Endothelial cell (in vitro differentiated cells): Measurements from ENCODE around the gene SIT1. TPM values are rescaled to one million over a fixed set of nuclear protein-coding genes. Genes with fewer than 3 reads are reported as not detected.
A peak's percentile ranks its signal among the peaks of the same experiment; 100 is the strongest.

Experiments
- DNase-seq: peaks from one replicate; pipeline ENCODE4 v3.0.0; 2021; ENCODE audit warnings: low spot score
- H3K27ac Mint-ChIP-seq: one replicate; pipeline ENCODE4 v1.8.0; 2021; ENCODE audit warnings: mixed read lengths, inconsistent platforms; ENCODE audit not compliant: unreplicated experiment
- H3K27me3 Mint-ChIP-seq: one replicate; pipeline ENCODE4 v1.8.0; 2021; ENCODE audit warnings: mild to moderate bottlenecking, moderate library complexity, mixed read lengths, inconsistent platforms; ENCODE audit not compliant: unreplicated experiment
- H3K36me3 Mint-ChIP-seq: one replicate; pipeline ENCODE4 v1.8.0; 2021; ENCODE audit warnings: mild to moderate bottlenecking, low read depth, mixed read lengths, inconsistent platforms; ENCODE audit not compliant: unreplicated experiment
- H3K4me1 Mint-ChIP-seq: one replicate; pipeline ENCODE4 v1.8.0; 2021; ENCODE audit warnings: mild to moderate bottlenecking, mixed read lengths, inconsistent platforms; ENCODE audit not compliant: unreplicated experiment
- H3K4me3 Mint-ChIP-seq: one replicate; pipeline ENCODE4 v1.8.0; 2021; ENCODE audit warnings: mild to moderate bottlenecking, mixed read lengths, inconsistent platforms; ENCODE audit not compliant: unreplicated experiment
- H3K9me3 Mint-ChIP-seq: one replicate; pipeline ENCODE4 v1.8.0; 2021; ENCODE audit warnings: mixed read lengths, inconsistent platforms; ENCODE audit not compliant: unreplicated experiment
- total RNA-seq: library from RNA; stranded (reverse); fragmentation: NEBNext Ultra II Directional; extraction: Animal tissue kit (Norgen Biotek cat#: 25700); gene quantifications from one replicate; pipeline ENCODE4 v1.2.1, GENCODE V29; 2021; ENCODE audit not compliant: unreplicated experiment
- TF ChIP-seq, protein P1 (sequence below): fragments of 200-600 bp; sonication (generic); IDR thresholded peaks from one replicate; pipeline ENCODE4 v1.5.0; 2021; ENCODE audit warnings: antibody characterized with exemption; ENCODE audit not compliant: unreplicated experiment

SIT1 gene
- total RNA-seq, 1 donor from 2014 or later: not detected

DNA sequence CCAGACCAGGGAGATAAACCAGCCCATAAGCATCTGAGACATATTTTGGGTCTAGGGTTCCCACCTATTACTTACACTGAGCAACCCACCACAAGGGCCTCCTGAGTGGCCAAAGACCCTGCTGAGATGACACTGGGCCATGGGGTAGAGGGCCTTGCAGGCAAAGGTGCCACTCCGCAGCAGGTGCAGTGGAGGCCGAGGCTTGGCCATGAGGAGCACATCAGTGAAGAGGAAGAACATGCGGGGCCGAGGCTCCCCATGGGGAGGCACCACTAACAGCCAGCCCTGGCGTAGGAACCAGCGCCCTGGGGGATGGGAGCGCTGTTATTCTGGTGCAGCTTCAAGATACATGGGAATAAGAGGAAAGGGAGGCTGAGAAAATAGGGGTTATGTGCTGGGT is 11.7 kb upstream of the SIT1 start:
- no peak for DNase-seq
- TF ChIP-seq, protein P1, sequence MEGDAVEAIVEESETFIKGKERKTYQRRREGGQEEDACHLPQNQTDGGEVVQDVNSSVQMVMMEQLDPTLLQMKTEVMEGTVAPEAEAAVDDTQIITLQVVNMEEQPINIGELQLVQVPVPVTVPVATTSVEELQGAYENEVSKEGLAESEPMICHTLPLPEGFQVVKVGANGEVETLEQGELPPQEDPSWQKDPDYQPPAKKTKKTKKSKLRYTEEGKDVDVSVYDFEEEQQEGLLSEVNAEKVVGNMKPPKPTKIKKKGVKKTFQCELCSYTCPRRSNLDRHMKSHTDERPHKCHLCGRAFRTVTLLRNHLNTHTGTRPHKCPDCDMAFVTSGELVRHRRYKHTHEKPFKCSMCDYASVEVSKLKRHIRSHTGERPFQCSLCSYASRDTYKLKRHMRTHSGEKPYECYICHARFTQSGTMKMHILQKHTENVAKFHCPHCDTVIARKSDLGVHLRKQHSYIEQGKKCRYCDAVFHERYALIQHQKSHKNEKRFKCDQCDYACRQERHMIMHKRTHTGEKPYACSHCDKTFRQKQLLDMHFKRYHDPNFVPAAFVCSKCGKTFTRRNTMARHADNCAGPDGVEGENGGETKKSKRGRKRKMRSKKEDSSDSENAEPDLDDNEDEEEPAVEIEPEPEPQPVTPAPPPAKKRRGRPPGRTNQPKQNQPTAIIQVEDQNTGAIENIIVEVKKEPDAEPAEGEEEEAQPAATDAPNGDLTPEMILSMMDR: no peak
- H3K27me3 Mint-ChIP-seq: peaks cover 31% of the 10 kb centered on the region
- peaks cover 13% of the 10 kb centered on the region for H3K36me3 Mint-ChIP-seq
- H3K27ac Mint-ChIP-seq: no peak overlapping the region
- peaks cover 28% of the 10 kb centered on the region for H3K4me1 Mint-ChIP-seq
- H3K4me3 Mint-ChIP-seq: no peak overlapping the region
- H3K9me3 Mint-ChIP-seq: no peaks in the 10 kb centered on the region

DNA sequence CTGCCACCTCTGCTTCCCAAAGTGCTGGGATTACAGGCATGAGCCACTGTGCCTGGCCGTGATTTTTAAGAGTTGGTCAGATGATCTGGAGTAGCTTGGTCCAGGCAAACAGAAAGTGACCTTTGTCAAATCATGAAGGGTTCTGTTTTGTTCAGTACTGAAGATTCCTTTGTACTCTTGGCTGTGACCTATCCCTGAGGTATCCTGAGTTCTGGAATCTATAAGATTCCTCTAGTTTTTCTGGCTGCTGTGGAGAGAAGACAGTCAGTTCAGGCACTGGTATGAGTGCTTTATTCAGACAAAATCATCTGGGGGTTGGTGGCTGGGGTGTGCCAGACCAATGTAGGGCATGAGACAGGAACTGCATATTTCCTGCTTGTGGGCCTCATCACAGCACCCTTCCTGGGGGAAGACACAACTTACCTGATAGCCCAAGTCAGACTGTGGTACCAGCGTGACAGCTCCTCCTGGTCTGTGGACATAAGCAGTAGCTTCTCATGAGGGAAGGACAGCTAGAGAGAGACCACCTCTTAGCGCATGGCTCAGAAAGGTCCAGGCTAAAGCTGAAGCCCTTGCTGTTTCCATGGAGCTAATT is 11.1 kb upstream of the SIT1 start:
- DNase-seq: no peak
- Mint-ChIP-seq H3K9me3 (peaks cover 4% of the 10 kb centered on the region), H3K27me3 (peaks cover 36% of the 10 kb centered on the region), H3K36me3 (peaks cover 18% of the 10 kb centered on the region), H3K4me1 (peaks cover 34% of the 10 kb centered on the region), H3K4me3 (peak overlapping the region; percentile 19), H3K27ac (peak overlapping the region; percentile 59)
- TF ChIP-seq, protein P1: no peak

DNA sequence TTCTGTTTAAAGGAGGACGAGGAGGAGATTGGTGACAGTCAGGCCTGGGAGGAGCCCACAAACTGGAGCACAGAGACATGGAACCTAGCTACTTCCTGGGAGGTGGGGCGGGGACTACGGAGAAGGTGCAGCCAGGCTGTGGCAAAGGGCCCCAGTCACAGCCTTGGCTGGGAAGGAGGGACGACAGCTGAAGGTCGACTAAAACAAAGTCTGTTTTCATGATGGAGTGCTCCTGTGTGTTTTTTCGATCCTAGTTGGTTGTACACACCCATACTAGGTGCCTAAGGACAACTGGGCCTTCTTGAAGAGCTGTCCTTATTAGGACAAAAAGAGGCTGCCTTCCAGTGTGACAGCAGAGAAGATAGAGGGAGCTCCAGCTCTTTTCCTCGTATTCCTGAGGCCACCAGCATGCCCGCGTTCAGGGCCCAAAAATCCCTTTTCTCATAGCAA is 10.3 kb upstream of the SIT1 start:
- H3K4me1 Mint-ChIP-seq: peaks cover 38% of the 10 kb centered on the region

GRCh38 chr9:35659340-35659739 is 8.6 kb upstream of the SIT1 start:
- no peak overlapping the region for H3K27ac Mint-ChIP-seq
- DNase-seq: no peak
- TF ChIP-seq, protein P1: no peak

More for the DNA sequence above, 10.3 kb upstream of the SIT1 start:
- peaks cover 36% of the 10 kb centered on the region for H3K27me3 Mint-ChIP-seq
- peak overlapping the region; percentile 67 for H3K27ac Mint-ChIP-seq
- TF ChIP-seq, protein P1: no peak
- H3K36me3 Mint-ChIP-seq: peaks cover 18% of the 10 kb centered on the region
- H3K9me3 Mint-ChIP-seq: peaks cover 4% of the 10 kb centered on the region
- peak overlapping the region; percentile 73 for H3K4me3 Mint-ChIP-seq
- no peak for DNase-seq

DNA sequence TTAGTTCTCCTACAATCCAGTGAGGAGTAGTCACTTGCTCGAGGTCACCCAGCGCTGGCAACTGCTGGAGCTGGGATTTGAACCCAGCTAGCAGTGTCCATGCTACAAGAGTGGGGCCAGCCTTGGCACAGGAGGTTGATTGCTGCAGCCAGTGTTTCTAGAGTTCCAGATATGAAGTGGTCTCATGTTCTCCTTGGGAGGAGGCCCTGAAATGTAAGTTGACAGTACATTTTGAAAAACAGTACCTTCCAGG is 8.2 kb upstream of the SIT1 start:
- Mint-ChIP-seq H3K36me3 (peaks cover 18% of the 10 kb centered on the region), H3K27me3 (peaks cover 32% of the 10 kb centered on the region), H3K4me3 (peak overlapping the region; percentile 88), H3K27ac (peak overlapping the region; percentile 78), H3K4me1 (peaks cover 35% of the 10 kb centered on the region), H3K9me3 (peaks cover 4% of the 10 kb centered on the region)
- TF ChIP-seq, protein P1: no peak
- no peak for DNase-seq

More at GRCh38 chr9:35659340-35659739, 8.6 kb upstream of the SIT1 start:
- Mint-ChIP-seq H3K27me3 (peaks cover 32% of the 10 kb centered on the region), H3K9me3 (peaks cover 4% of the 10 kb centered on the region), H3K36me3 (peaks cover 18% of the 10 kb centered on the region), H3K4me1 (peaks cover 35% of the 10 kb centered on the region), H3K4me3 (peak overlapping the region; percentile 88)
